ENCODE data around the gene POLR2C. TPM values are rescaled to one million over a fixed set of nuclear protein-coding genes. Genes with fewer than 3 reads are reported as not detected.

POLR2C gene
- total RNA-seq, 2 experiments from 2014 or later: 52.5 to 57.0 TPM

DNA sequence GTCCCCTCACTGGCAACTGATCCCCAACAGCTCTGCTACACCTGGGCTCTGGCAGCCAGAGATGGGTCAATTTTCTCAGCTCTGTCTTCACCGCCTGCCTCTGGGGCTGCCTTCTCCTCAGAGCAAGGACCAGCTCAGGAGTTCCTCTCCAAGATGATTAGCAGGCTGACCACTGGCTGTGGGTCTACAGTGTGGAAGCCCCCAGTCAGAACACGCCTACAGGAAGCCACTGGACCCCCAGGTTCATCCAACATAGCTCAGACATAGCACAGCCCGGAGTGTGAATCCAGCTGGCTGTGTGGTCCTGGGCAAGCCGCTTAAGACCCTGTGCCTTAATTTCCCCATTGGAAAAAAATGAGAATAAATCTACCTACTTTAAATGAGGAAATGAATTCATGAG, 18.9 kb downstream of the POLR2C start:
- intact Hi-C loops (cut with micrococcal nuclease): no loop called here
- POLR2A ChIA-PET: no interaction called here
- H3K36me3 Mint-ChIP-seq: no peaks in the 10 kb centered on the region
- H3K4me3 Mint-ChIP-seq: no peak overlapping the region
- H3K27ac Mint-ChIP-seq: no peak overlapping the region
- CTCF ChIA-PET: interaction anchor here (0.5 to 3.5 kb wide), 2 partner anchors 38 to 200 kb away, joined by 3 to 18 read pairs; no protein-coding TSS in a partner anchor
- no peak for DNase-seq
- no peaks in the 10 kb centered on the region for H3K9me3 Mint-ChIP-seq
- no peaks in the 10 kb centered on the region for H3K27me3 Mint-ChIP-seq
- H3K4me1 Mint-ChIP-seq (ENCODE audit: low read depth): peaks cover 9% of the 10 kb centered on the region

DNA sequence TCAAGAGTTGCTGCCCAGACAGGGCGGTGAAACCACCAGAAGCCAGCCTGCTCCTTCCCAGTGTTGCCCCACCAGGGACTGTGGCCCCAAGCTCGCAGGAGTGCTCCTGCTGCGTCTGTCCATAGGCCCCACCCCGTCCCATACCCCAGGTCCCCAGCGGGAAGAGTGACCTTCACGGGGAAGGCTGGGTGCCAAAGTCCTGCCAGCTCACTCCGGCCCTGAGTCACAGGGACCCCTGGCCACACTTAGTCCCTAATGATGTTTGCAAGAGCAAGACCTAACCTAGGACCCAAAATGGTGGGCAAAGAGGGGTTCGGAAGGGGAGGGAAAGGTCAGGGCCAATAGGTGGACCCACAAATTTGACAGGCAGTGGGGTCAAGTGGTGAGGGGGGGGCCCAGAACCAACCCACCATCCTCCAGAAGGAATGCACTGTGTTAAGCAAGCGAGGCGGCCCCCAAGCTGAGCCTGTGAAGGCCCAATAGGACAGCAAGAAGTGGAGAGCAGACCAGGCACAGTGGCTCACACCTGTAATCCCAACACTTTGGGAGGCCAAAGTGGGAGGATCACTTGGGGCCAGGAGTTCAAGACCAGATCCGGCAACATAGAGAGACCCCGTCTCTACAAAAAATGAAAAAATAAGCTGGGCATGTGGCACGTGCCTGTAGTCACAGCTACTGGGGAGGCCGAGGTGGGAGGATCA, 20.5 kb downstream of the POLR2C start:
- Mint-ChIP-seq H3K27ac (no peak overlapping the region), H3K36me3 (no peaks in the 10 kb centered on the region), H3K4me3 (no peak overlapping the region), H3K4me1 (ENCODE audit: low read depth) (peaks cover 11% of the 10 kb centered on the region), H3K9me3 (no peaks in the 10 kb centered on the region), H3K27me3 (no peaks in the 10 kb centered on the region)
- no peak for DNase-seq
- intact Hi-C loops (cut with micrococcal nuclease): no loop called here
- ChIA-PET POLR2A (no interaction called here), CTCF (no interaction called here)

DNA sequence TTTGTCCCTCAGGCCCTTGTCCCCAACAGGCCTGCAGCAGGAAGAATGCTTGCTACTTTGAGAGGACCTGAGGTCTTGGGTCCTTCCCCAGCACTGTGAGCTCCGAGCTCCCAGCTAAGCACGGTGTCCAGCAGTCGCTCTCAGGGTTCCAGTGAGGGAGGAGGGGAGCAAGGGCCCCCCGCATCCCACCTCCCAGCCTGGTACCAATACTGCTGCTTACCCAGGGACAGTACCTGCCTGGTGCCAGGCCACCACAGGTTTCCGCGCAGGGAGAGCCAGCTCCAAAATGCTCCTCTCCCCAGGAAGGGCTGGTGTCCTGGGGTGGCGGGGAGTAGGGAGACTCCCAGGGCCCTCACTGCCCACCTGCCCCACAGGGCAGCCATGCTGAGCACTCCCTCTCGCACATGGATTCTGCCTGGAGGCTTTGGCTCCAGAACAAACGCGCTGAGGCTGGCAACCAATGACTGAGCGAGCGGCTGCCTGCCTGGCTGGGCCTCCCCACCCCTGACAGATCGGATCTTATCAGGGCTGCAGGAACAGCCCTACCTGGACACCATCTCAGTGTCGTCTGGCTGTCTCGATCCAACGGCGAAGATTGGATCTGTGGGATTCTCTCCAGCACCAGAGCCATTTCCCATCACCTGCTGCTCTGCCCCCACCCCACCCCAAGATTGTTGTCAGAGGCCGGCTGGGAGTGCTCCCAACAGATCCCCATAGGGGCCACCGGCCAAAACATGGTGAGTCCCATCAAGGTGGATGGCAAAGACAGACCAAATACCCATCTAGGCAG, 21.4 kb downstream of the POLR2C start:
- no peak for DNase-seq
- H3K27ac Mint-ChIP-seq: no peak overlapping the region
- no peaks in the 10 kb centered on the region for H3K27me3 Mint-ChIP-seq
- intact Hi-C loops (cut with micrococcal nuclease): no loop called here
- H3K9me3 Mint-ChIP-seq: no peaks in the 10 kb centered on the region
- H3K4me3 Mint-ChIP-seq: no peak overlapping the region
- ChIA-PET POLR2A (interaction anchor here (2.8 kb wide), 1 partner anchor 21 kb away, joined by 13 read pairs; the partner anchor contains the start of gene POLR2C), CTCF (interaction anchor here (1.4 to 3.9 kb wide), 2 partner anchors 9 to 22 kb away, joined by 5 to 21 read pairs; partner anchors contain the start of gene POLR2C)
- H3K36me3 Mint-ChIP-seq: no peaks in the 10 kb centered on the region
- H3K4me1 Mint-ChIP-seq (ENCODE audit: low read depth): peaks cover 11% of the 10 kb centered on the region

DNA sequence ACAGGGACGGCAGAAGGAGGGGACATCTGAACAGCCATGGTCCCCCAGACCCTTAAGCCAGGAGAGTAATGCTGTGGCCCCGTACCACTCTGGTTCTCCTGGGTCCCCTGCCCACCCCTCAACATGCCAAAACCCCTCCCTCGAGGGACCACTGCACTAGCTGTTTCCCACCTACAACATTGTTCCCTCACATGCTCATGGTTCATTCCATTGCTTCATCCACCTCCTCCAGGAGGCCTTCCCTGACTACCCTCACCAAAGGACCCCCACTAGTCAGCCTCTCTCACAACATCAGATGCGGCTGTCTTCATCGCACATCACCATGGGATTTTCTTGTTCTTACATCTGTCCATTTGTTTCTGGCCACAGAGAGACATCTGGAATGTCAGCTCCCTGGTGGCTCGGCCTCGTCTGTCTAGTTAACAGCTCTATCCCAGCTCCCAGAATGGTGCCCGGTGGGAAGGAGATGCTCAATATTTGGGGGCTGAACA, 22.1 kb downstream of the POLR2C start:
- DNase-seq: no peak
- Mint-ChIP-seq H3K9me3 (no peaks in the 10 kb centered on the region), H3K36me3 (no peaks in the 10 kb centered on the region), H3K27me3 (no peaks in the 10 kb centered on the region), H3K4me1 (ENCODE audit: low read depth) (peaks cover 11% of the 10 kb centered on the region), H3K27ac (no peak overlapping the region), H3K4me3 (no peak overlapping the region)
- CTCF ChIA-PET: interaction anchor here (1.3 to 4.0 kb wide), 4 partner anchors 9 to 185 kb away, joined by 5 to 27 read pairs (median 14); partner anchors contain the start of gene POLR2C
- intact Hi-C loops (cut with micrococcal nuclease): no loop called here
- POLR2A ChIA-PET: interaction anchor here (2.8 kb wide), 1 partner anchor 22 kb away, joined by 13 read pairs; the partner anchor contains the start of gene POLR2C

DNA sequence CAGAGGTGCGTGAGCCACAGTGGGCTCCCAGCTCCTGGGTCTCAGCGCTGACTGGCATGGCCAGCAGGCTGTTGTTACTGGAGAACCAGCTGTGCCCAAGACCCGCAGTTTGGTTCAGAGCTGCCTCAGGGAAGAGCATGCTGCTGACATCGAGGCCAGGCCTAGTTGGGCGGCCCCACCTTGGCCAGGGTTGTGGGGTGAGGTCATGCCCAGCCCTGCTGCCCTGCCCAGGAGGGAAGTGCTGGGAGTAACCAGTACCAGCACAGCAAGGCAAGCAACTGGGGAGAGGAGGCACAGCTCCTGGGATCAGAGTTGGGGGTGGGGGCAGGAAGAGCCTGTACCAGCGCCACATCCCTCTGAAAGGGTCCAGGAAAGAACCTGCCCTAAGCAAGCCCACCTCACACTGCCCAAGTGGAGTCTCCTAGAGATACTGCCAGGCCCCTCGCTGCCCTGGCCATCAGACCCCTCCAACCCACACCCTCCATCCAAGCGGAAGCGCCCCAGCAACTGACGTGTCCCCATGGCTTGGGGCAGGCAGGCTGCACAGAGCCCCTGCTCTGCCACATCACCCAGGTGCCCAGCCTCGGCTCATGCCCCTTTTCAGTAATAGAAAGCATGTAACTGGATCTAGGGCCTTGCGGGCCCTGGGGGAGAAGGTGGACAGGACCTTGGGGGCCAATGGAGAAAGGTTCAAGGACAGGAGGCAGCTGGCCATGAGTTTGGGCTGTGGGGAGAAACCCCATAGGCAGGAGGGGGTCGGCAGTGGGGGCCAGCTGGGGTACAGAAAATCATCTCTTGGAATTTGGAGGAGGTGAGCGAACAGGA, 22.8 kb downstream of the POLR2C start:
- H3K36me3 Mint-ChIP-seq: no peaks in the 10 kb centered on the region
- POLR2A ChIA-PET: interaction anchor here (2.8 kb wide), 1 partner anchor 22 kb away, joined by 13 read pairs; the partner anchor contains the start of gene POLR2C
- no peaks in the 10 kb centered on the region for H3K27me3 Mint-ChIP-seq
- peaks cover 11% of the 10 kb centered on the region for H3K4me1 Mint-ChIP-seq (ENCODE audit: low read depth)
- no peak for DNase-seq
- no peaks in the 10 kb centered on the region for H3K9me3 Mint-ChIP-seq
- intact Hi-C loops (cut with micrococcal nuclease): no loop called here
- H3K27ac Mint-ChIP-seq: no peak overlapping the region
- CTCF ChIA-PET: interaction anchor here (1.3 to 4.0 kb wide), 4 partner anchors 10 to 185 kb away, joined by 5 to 27 read pairs (median 14); partner anchors contain the start of gene POLR2C
- peak overlapping the region; percentile 79 for H3K4me3 Mint-ChIP-seq

DNA sequence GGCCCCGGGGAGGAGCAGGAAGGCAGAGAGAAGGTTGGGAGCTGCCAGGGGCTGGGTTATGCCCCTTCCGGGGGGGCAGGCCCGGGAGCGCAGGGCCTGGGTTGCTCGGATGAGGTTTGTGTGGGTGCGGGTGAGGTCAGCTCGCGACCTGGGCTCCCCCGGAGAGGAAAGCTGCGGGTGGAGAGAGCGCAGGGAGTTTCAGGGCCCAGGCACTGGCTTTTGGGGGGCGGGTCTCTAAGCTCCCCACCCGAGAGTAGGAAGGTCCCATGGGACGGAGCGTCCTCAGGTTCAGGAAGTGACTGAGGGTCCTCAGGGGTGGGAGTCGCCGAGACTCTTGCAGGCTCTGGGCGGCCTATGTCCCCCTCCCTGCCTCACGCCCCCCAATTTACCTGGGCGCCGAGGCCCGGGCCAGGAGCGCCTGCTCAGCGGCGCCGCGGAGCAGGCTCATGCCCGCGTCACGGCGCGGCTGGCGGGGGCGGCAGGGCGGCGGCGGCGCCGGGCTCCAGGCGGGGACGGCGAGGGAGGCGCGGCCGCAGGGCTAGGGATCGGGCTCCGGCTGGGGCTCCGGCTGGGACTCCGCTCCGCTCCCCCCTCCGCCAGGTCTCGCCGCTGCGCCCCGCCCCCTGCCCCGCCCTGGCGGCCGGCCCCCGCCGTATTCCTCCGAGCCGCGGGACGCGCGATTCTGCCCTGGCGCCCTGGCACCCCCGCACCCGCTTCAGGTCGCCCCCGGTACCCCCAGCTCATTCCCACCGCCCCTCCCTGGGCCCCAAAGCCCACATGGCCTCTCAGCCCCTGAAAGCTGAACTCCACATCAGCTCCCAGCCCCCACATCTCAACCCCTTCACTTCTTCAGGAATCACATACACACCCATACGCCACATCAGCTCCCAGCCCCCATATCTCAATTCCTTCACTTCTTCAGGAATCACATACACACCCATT, 23.7 kb downstream of the POLR2C start, which contains the start of gene DOK4:
TSS of gene DOK4 (minus strand) at position 578 of the 942 bp plus-strand sequence. CDS start 6,986 bp downstream, outside the sequence.
- peaks cover 11% of the 10 kb centered on the region for H3K4me1 Mint-ChIP-seq (ENCODE audit: low read depth)
- intact Hi-C loops (cut with micrococcal nuclease): loop anchor here (1.0 kb wide), 1 partner anchor 51 kb away; no protein-coding TSS in a partner anchor
- peak within 1 kb of the TSS; percentile 79 for H3K4me3 Mint-ChIP-seq
- POLR2A ChIA-PET: interaction anchor here (1.6 to 2.8 kb wide), 2 partner anchors 23 to 52 kb away, joined by 5 to 13 read pairs; partner anchors contain the start of gene POLR2C
- peak within 1 kb of the TSS; percentile 64 for H3K27ac Mint-ChIP-seq
- H3K9me3 Mint-ChIP-seq: no peaks in the 10 kb centered on the region
- no peaks in the 10 kb centered on the region for H3K27me3 Mint-ChIP-seq
- CTCF ChIA-PET: interaction anchor here (0.6 to 4.0 kb wide), 6 partner anchors 24 to 710 kb away, joined by 3 to 27 read pairs (median 6); partner anchors contain the start of genes CIAPIN1, COQ9 and POLR2C
- no peaks in the 10 kb centered on the region for H3K36me3 Mint-ChIP-seq
- peak; percentile 85 for DNase-seq

DNA sequence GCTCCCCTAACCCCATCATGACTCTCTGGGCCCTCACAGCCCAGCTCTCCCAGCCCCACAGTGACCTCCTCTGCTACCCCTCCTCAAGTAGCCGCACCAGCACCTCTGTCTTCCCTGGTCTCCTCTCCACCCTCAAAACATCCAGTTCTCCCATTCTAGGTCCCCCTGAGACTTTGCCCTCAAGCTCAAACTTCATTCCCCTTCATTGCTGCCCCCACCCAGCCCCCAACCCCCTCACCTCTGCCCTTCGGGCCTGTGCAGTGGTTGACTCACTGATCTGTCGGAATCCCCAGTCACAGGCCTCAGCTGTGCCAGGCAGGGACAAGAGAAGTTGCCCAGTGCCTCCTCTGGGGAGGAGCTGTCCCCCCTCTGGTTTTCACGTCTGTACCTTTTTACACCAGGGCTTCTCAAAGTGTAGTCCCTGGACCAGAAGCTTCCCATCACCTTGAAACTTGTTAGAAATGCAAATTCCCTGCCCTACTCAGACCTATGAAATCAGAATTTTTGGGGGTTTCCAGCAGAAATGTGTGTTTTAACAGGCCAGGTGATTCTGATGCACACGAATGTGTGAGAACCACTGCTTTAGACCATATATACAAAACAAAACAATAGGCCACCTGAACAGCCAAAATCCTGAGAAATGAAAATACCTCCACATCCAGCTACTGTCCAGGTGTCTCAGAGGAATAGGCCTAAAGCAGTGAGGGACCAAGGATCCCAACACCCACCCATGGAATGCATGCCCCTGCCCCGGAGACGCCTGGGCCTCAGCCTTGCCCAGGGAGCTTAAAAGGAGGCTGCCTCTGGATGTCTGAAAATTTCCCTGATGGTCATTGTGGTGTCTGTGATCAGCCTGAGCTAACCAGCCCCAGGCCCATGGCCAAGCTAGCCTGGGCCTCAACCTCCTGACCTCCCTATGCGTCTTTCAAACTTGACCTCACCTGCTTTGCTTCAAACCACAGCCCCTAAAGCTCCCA, 24.7 kb downstream of the POLR2C start:
- peak overlapping the region; percentile 64 for H3K27ac Mint-ChIP-seq
- DNase-seq: no peak
- H3K9me3 Mint-ChIP-seq: no peaks in the 10 kb centered on the region
- H3K36me3 Mint-ChIP-seq: no peaks in the 10 kb centered on the region
- H3K4me3 Mint-ChIP-seq: peak overlapping the region; percentile 69
- ChIA-PET POLR2A (interaction anchor here (1.6 to 2.8 kb wide), 2 partner anchors 24 to 51 kb away, joined by 5 to 13 read pairs; partner anchors contain the start of gene POLR2C), CTCF (interaction anchor here (0.6 to 4.0 kb wide), 9 partner anchors 12 to 187 kb away, joined by 3 to 27 read pairs (median 5); partner anchors contain the start of genes CIAPIN1, COQ9 and POLR2C)
- intact Hi-C loops (cut with micrococcal nuclease): loop anchor here (1.0 kb wide), 1 partner anchor 50 kb away; no protein-coding TSS in a partner anchor
- peaks cover 11% of the 10 kb centered on the region for H3K4me1 Mint-ChIP-seq (ENCODE audit: low read depth)
- no peaks in the 10 kb centered on the region for H3K27me3 Mint-ChIP-seq

DNA sequence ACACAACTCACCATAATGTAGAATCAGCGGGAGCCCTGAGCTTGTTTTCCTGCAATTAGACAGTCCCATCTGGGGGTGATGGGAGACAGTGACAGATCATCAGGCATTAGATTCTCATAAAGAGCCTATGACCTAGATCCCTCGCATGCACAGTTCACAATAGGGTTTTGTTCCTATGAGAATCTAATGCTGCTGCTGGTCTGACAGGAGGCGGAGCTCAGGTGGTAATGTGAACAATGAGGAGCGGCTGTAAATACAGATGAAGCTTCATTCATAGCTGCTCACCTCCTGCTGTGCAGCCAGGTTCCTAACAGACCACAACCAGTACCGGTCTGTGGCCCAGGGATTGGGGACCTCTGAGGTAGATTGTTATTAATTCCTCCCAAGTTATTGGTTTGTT, 26.8 kb downstream of the POLR2C start:
- Mint-ChIP-seq H3K9me3 (no peaks in the 10 kb centered on the region), H3K4me3 (no peak overlapping the region), H3K27ac (no peak overlapping the region), H3K36me3 (no peaks in the 10 kb centered on the region), H3K27me3 (no peaks in the 10 kb centered on the region), H3K4me1 (ENCODE audit: low read depth) (peaks cover 11% of the 10 kb centered on the region)
- intact Hi-C loops (cut with micrococcal nuclease): no loop called here
- DNase-seq: no peak
- ChIA-PET POLR2A (no interaction called here), CTCF (interaction anchor here (1.1 to 1.9 kb wide), 3 partner anchors 27 to 48 kb away, joined by 3 to 12 read pairs (median 7); partner anchors contain the start of gene POLR2C)

DNA sequence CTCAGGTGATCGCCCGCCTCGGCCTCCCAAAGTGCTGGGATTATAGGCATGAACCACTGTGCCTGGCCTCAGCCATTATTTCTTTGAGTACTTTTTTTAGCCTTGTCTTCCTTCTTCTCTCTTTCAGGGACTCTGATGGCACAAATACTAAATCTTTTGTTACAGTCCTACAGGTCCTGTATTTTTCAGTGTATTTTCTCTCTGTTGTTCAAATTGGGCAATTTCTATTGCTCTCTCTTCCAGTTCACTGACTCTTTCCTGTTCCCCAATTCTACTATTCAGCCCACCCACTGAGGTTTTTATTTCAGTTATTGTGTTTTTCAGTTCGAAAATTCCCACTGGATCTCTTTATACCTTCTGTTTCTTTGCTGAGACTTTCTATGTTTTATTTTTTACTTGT, 31.3 kb downstream of the POLR2C start:
- intact Hi-C loops (cut with micrococcal nuclease): no loop called here
- Mint-ChIP-seq H3K4me3 (no peak overlapping the region), H3K36me3 (no peaks in the 10 kb centered on the region), H3K27me3 (no peaks in the 10 kb centered on the region), H3K4me1 (ENCODE audit: low read depth) (no peaks in the 10 kb centered on the region), H3K9me3 (no peaks in the 10 kb centered on the region), H3K27ac (no peak overlapping the region)
- no peak for DNase-seq
- CTCF ChIA-PET: no interaction called here
- POLR2A ChIA-PET: no interaction called here
